H1 (cell line): ENCODE results near the gene ATP23. TPM values are rescaled to one million over a fixed set of nuclear protein-coding genes. Genes with fewer than 3 reads are reported as not detected.
A peak's percentile ranks its signal among the peaks of the same experiment; 100 is the strongest.

Experiments used
- CTCF ChIA-PET: fragments of 300-600 bp; sonication (Branson Sonifier 250); formaldehyde crosslinking; loops from one replicate; lab custom pipeline; 2021; ENCODE audit not compliant: partially characterized antibody; lab: Charles Lee
- POLR2A ChIA-PET: fragments of 300-600 bp; sonication (Branson Sonifier 250); formaldehyde crosslinking; loops from one replicate; lab custom pipeline; 2021; ENCODE audit warnings: inconsistent platforms; ENCODE audit not compliant: partially characterized antibody; lab: Charles Lee
- DNase-seq, 2 experiments: peaks; one replicate each; pipeline versions ENCODE4 v3.0.0 to v3.0.0-alpha.2; 2010 to 2022; ENCODE audit warnings: low spot score in 2 of 2, low read depth in 1 of 2, mixed read lengths in 1 of 2
- FAIRE-seq: peaks from 2 replicates; lab custom pipeline; 2011; peaks lifted over from hg19 to GRCh38; lab: Jason Lieb, UNC
- H2AFZ ChIP-seq: 2 replicates; pipeline ENCODE4 v1.8.1; 2012; ENCODE audit warnings: low read length, inconsistent platforms
- H2AK5ac ChIP-seq: 2 replicates; pipeline ENCODE4 v1.6.1; 2013; ENCODE audit warnings: low read depth, low read length
- H2BK120ac ChIP-seq: replicated peaks from 2 replicates; pipeline ENCODE3; 2013; ENCODE audit warnings: low read depth, low read length, inconsistent platforms
- H2BK12ac ChIP-seq: 2 replicates; pipeline ENCODE4 v1.6.1; 2013; ENCODE audit warnings: low read depth, low read length
- H2BK15ac ChIP-seq: 2 replicates; pipeline ENCODE4 v1.6.1; 2013; ENCODE audit warnings: low read length
- H2BK20ac ChIP-seq: 2 replicates; pipeline ENCODE4 v1.6.1; 2013; ENCODE audit warnings: low read length
- H2BK5ac ChIP-seq: 2 replicates; pipeline ENCODE4 v1.6.1; 2013; ENCODE audit warnings: low read depth, low read length
- H3K14ac ChIP-seq: 2 replicates; pipeline ENCODE4 v1.6.1; 2013; ENCODE audit warnings: inconsistent platforms; ENCODE audit not compliant: insufficient read length
- H3K18ac ChIP-seq: 2 replicates; pipeline ENCODE4 v1.6.1; 2013; ENCODE audit warnings: low read length; ENCODE audit errors: extremely low read depth
- H3K23ac ChIP-seq: 2 replicates; pipeline ENCODE4 v1.6.1; 2013; ENCODE audit warnings: inconsistent platforms; ENCODE audit not compliant: insufficient read length
- H3K23me2 ChIP-seq: 2 replicates; pipeline ENCODE4 v1.6.1; 2013; ENCODE audit warnings: low read depth, low read length
- H3K27ac ChIP-seq: 2 replicates; pipeline ENCODE4 v1.6.1; 2011; ENCODE audit warnings: low read depth, low read length, inconsistent platforms
- H3K27me3 ChIP-seq, 4 experiments: replicated peaks in 1 of 4; 1 replicate in 1 of 4; 2 replicates in 3 of 4; pipeline versions ENCODE4 v1.6.1 to v1.8.1; 2011 to 2013; ENCODE audit warnings: low read length in 3 of 4, mild to moderate bottlenecking in 3 of 4, inconsistent platforms in 2 of 4, mixed read lengths in 2 of 4, moderate library complexity in 1 of 4; ENCODE audit not compliant: control insufficient read depth in 3 of 4, insufficient read depth in 3 of 4; ENCODE audit errors: extremely low read depth in 1 of 4
- H3K36me3 ChIP-seq, 4 experiments: 2 replicates each; pipeline versions ENCODE4 v1.6.1 to v1.8.1; 2011 to 2013; ENCODE audit warnings: mild to moderate bottlenecking in 4 of 4, low read length in 3 of 4, moderate library complexity in 2 of 4, control low read depth in 1 of 4, inconsistent platforms in 1 of 4; ENCODE audit not compliant: insufficient read depth in 4 of 4, control insufficient read depth in 2 of 4
- H3K4ac ChIP-seq: replicated peaks from 2 replicates; pipeline ENCODE3; 2013; ENCODE audit warnings: low read length, low read depth, mixed read lengths, inconsistent platforms; ENCODE audit not compliant: insufficient read length
- H3K4me1 ChIP-seq, 4 experiments: replicated peaks in 1 of 4; 1 replicate in 1 of 4; 2 replicates in 3 of 4; pipeline versions ENCODE4 v1.6.1 to v1.8.1; 2011 to 2013; ENCODE audit warnings: low read length in 3 of 4, inconsistent platforms in 2 of 4, mixed read lengths in 1 of 4; ENCODE audit not compliant: insufficient read depth in 4 of 4, control insufficient read depth in 3 of 4
- H3K4me2 ChIP-seq, 2 experiments: 2 replicates each; pipeline versions ENCODE4 v1.6.1 to v1.8.1; 2011 to 2013; ENCODE audit warnings: low read depth in 2 of 2, low read length in 2 of 2, control low read depth in 1 of 2, inconsistent platforms in 1 of 2, mild to moderate bottlenecking in 1 of 2; ENCODE audit not compliant: insufficient read depth in 1 of 2
- H3K4me3 ChIP-seq, 4 experiments: fragments of 200-600, 300-600 bp in 1 of 4; sonication (generic), shearing (Covaris generic), sonication (Bioruptor Twin) in 1 of 4; 2 replicates each; pipeline versions ENCODE4 v1.5.1 to v1.8.1; 2011 to 2016; ENCODE audit warnings: low read length in 4 of 4, low read depth in 3 of 4, control low read depth in 2 of 4, inconsistent platforms in 2 of 4, mild to moderate bottlenecking in 2 of 4, mixed read lengths in 1 of 4, moderate library complexity in 1 of 4; ENCODE audit not compliant: insufficient read depth in 2 of 4; ENCODE audit errors: extremely low read depth in 1 of 4
- H3K56ac ChIP-seq: replicated peaks from 2 replicates; pipeline ENCODE3; 2013; ENCODE audit warnings: low read depth, mild to moderate bottlenecking, mixed read lengths, low read length, inconsistent platforms; ENCODE audit not compliant: insufficient read length
- H3K79me1 ChIP-seq: 2 replicates; pipeline ENCODE4 v1.6.1; 2013; ENCODE audit warnings: low read depth, low read length, control low read depth
- H3K79me2 ChIP-seq, 2 experiments: 2 replicates each; pipeline versions ENCODE4 v1.6.1 to v1.8.1; 2012 to 2013; ENCODE audit warnings: low read length in 2 of 2, mild to moderate bottlenecking in 2 of 2, inconsistent platforms in 1 of 2; ENCODE audit not compliant: insufficient read depth in 2 of 2, control insufficient read depth in 1 of 2
- H3K9ac ChIP-seq, 4 experiments: replicated peaks in 1 of 4; 1 replicate in 1 of 4; 2 replicates in 3 of 4; pipeline versions ENCODE4 v1.6.1 to v1.8.1; 2011 to 2013; ENCODE audit warnings: low read depth in 3 of 4, low read length in 3 of 4, control low read depth in 2 of 4, mild to moderate bottlenecking in 2 of 4, moderate library complexity in 2 of 4, inconsistent platforms in 1 of 4; ENCODE audit errors: extremely low read depth in 1 of 4
- H3K9me3 ChIP-seq, 2 experiments: 2 replicates each; pipeline versions ENCODE4 v1.6.1 to v1.8.1; 2012 to 2013; ENCODE audit warnings: mild to moderate bottlenecking in 2 of 2, moderate library complexity in 2 of 2, control low read depth in 1 of 2, inconsistent platforms in 1 of 2, low read depth in 1 of 2, low read length in 1 of 2, mixed read lengths in 1 of 2; ENCODE audit not compliant: insufficient read depth in 2 of 2
- H4K20me1 ChIP-seq, 2 experiments: replicated peaks in 1 of 2; 2 replicates each; pipeline versions ENCODE3 to v1.8.1; 2011 to 2013; ENCODE audit warnings: inconsistent platforms in 2 of 2, low read length in 2 of 2, mild to moderate bottlenecking in 1 of 2; ENCODE audit not compliant: insufficient read depth in 2 of 2, control insufficient read depth in 1 of 2
- H4K5ac ChIP-seq: 2 replicates; pipeline ENCODE4 v1.6.1; 2013; ENCODE audit warnings: low read length, low read depth, mixed read lengths, inconsistent platforms; ENCODE audit not compliant: insufficient read length
- H4K8ac ChIP-seq: 2 replicates; pipeline ENCODE4 v1.8.0; 2013; ENCODE audit warnings: mild to moderate bottlenecking, moderate library complexity, low read length, inconsistent platforms; ENCODE audit not compliant: insufficient read depth; ENCODE audit errors: extremely low read depth
- H4K91ac ChIP-seq: replicated peaks from 2 replicates; pipeline ENCODE3; 2013; ENCODE audit warnings: low read length, mixed read lengths, inconsistent platforms; ENCODE audit not compliant: insufficient read length
- ASH2L ChIP-seq: fragments of 200-600, 300-600 bp; sonication (generic); IDR thresholded peaks from one replicate; pipeline ENCODE4 v1.7.1; 2017; ENCODE audit warnings: low read length
- BACH1 ChIP-seq: IDR thresholded peaks from 2 replicates; pipeline ENCODE4 v1.6.1; 2012; ENCODE audit warnings: low read length, improper control_type of control experiment
- CHD1 ChIP-seq: IDR thresholded peaks from 2 replicates; pipeline ENCODE4 v1.6.1; 2012; ENCODE audit warnings: low read depth, low read length, improper control_type of control experiment
- EGR1 ChIP-seq: IDR thresholded peaks from 2 replicates; pipeline ENCODE4 v1.6.1; 2011; ENCODE audit warnings: low read depth, low read length, borderline replicate concordance
- JUND ChIP-seq: IDR thresholded peaks from 2 replicates; pipeline ENCODE4 v1.6.1; 2011; ENCODE audit warnings: mild to moderate bottlenecking, improper control_type of control experiment, low read length
- MAX ChIP-seq: IDR thresholded peaks from 2 replicates; pipeline ENCODE4 v1.6.1; 2012; ENCODE audit warnings: inconsistent platforms
- RFX5 ChIP-seq: IDR thresholded peaks from 2 replicates; pipeline ENCODE4 v1.6.1; 2011; ENCODE audit warnings: low read depth, low read length, improper control_type of control experiment, borderline replicate concordance
- TAF1 ChIP-seq: IDR thresholded peaks from 2 replicates; pipeline ENCODE4 v1.6.1; 2011; ENCODE audit warnings: mild to moderate bottlenecking, low read depth, low read length
- WGBS, 2 experiments: shearing (Covaris generic) in 1 of 2; methylation state at CpG; one replicate each; pipeline versions ENCODE4 v1.1.6 to v1.1.7; 2013 to 2015; ENCODE audit warnings: low lambda C conversion rate in 2 of 2, mixed read lengths in 2 of 2, inconsistent platforms in 1 of 2, low coverage in 1 of 2, missing lambda C conversion rate in 1 of 2; ENCODE audit not compliant: insufficient replicate concordance in 2 of 2, insufficient coverage in 1 of 2, insufficient read length in 1 of 2; ENCODE audit errors: extremely low coverage in 1 of 2, missing lambda C conversion rate in 1 of 2; 5-methylcytosine and 5-hydroxymethylcytosine counted together
- polyA plus RNA-seq, 7 experiments: library from polyadenylated mRNA; depleted of rRNA in 3 of 7; stranded (reverse) in 5 of 7; unstranded in 2 of 7; fragments of >200 nt in 5 of 7; fragments of 200-250 nt in 2 of 7; gene quantifications; 1 replicate in 5 of 7; 2 replicates in 1 of 7; 4 replicates in 1 of 7; pipeline versions ENCODE4 v1.2.1 to v1.2.3, GENCODE V29; 2011 to 2013; ENCODE audit warnings: missing spikeins in 2 of 7, mixed read lengths in 2 of 7
- total RNA-seq: library from RNA; stranded (reverse); fragmentation: NEBNext Ultra II Directional; extraction: Animal tissue kit (Norgen Biotek cat#: 25700); gene quantifications from 2 replicates; pipeline ENCODE4 v1.2.1, GENCODE V29; 2021

ATP23 gene
- total and polyA plus RNA-seq, 2 of the 8 experiments (the other 6 are each of a cell fraction or from before 2014, with no cell fraction given) = 10.2 to 13.5 TPM

GRCh38 chr12:57940052-57940914 lies 1.1 kb upstream of the ATP23 start:
- Histone ChIP-seq H3K9ac (no peak overlapping the region), H3K9me3 (no peaks in the 10 kb centered on the region), H2AK5ac (no peak overlapping the region), H2AFZ (peak overlapping the region; percentile 99; the same call in 1 of the 2 replicates), H3K18ac (no peak overlapping the region), H2BK12ac (no peak overlapping the region), H4K91ac (no peak overlapping the region), H3K56ac (no peak overlapping the region), H3K4me1 (peaks cover 2 to 4% (median 3%) of the 10 kb centered on the region in 4 experiments; a peak in 5 of 7 replicates), H3K4ac (no peak overlapping the region), H3K14ac (no peak overlapping the region), H4K5ac (no peak overlapping the region), H3K27ac (no peak overlapping the region), H3K4me2 (peak overlapping the region; percentile 66 to 98), H2BK120ac (no peak overlapping the region), H3K23ac (no peak overlapping the region), H3K23me2 (peaks cover 10% of the 10 kb centered on the region), H2BK20ac (no peak overlapping the region), H4K20me1 (no peaks in the 10 kb centered on the region), H4K8ac (no peak overlapping the region), H3K36me3 (no peaks in the 10 kb centered on the region), H3K27me3 (peaks cover 0 to 9% (median under 1%) of the 10 kb centered on the region in 4 experiments; a peak in 1 of 7 replicates), H2BK5ac (no peak overlapping the region), H3K79me1 (no peaks in the 10 kb centered on the region), H3K79me2 (no peaks in the 10 kb centered on the region), H3K4me3 (peak overlapping the region; percentile 70 to 94 (median 81); a peak in 7 of 8 replicates), H2BK15ac (no peak overlapping the region)
- 66% methylated on average over 2 of the region's 2 CpGs; no CpG with 5 or more reads in 1 of the 2 experiments for WGBS, 2 experiments
- ChIA-PET POLR2A (interaction anchor here (1.0 to 1.5 kb wide), 3 partner anchors 11 to 93 kb away, joined by 3 read pairs; no protein-coding TSS in a partner anchor), CTCF (no interaction called here)
- no peak for DNase-seq
- no peak for FAIRE-seq
- no peak for TF ChIP-seq MAX
- no peak for TF ChIP-seq RFX5
- TF ChIP-seq EGR1 = no peak
- TF ChIP-seq CHD1 = no peak
- TF ChIP-seq ASH2L = no peak
- no peak for TF ChIP-seq BACH1
- TF ChIP-seq TAF1 = no peak
- TF ChIP-seq JUND = no peak
